NB4 (cell line): ENCODE data around the gene HS6ST1.

Experiments
- POLR2A ChIP-seq: IDR thresholded peaks from 2 replicates; pipeline ENCODE4 v1.6.1; 2011; ENCODE audit warnings: mild to moderate bottlenecking; ENCODE audit not compliant: insufficient read length; ENCODE audit errors: extremely low read depth
- TF ChIP-seq, protein P1 (sequence below): IDR thresholded peaks from one replicate; pipeline ENCODE4 v1.5.1; 2012; ENCODE audit warnings: low read depth, low read length
- TF ChIP-seq, protein P2 (sequence below): IDR thresholded peaks from 2 replicates; pipeline ENCODE4 v1.6.1; 2011; ENCODE audit warnings: low read depth, low read length

DNA sequence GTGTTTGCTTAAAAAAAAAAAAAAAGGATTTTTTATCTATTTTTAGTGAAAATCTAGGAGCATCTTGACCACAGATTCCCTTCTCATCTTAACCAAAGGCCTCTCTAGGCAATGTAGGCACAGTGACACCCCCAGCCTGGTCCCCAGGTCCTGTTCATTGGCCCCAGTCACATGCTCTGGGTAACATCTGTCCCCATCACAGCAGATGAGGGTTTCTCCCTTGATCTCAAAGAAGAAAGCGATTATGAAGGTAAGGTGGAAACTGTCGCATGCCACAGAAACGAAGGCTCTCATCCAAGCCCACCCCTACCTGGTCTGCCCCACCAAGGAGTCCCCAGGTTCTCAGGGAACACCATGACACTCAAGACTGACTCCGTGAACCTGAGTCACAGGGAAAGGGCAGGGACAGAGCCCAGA, 4.7 kb downstream of the HS6ST1 start:
- TF ChIP-seq, protein P1, sequence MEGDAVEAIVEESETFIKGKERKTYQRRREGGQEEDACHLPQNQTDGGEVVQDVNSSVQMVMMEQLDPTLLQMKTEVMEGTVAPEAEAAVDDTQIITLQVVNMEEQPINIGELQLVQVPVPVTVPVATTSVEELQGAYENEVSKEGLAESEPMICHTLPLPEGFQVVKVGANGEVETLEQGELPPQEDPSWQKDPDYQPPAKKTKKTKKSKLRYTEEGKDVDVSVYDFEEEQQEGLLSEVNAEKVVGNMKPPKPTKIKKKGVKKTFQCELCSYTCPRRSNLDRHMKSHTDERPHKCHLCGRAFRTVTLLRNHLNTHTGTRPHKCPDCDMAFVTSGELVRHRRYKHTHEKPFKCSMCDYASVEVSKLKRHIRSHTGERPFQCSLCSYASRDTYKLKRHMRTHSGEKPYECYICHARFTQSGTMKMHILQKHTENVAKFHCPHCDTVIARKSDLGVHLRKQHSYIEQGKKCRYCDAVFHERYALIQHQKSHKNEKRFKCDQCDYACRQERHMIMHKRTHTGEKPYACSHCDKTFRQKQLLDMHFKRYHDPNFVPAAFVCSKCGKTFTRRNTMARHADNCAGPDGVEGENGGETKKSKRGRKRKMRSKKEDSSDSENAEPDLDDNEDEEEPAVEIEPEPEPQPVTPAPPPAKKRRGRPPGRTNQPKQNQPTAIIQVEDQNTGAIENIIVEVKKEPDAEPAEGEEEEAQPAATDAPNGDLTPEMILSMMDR = no peak
- no peak for TF ChIP-seq POLR2A
- TF ChIP-seq, protein P2, sequence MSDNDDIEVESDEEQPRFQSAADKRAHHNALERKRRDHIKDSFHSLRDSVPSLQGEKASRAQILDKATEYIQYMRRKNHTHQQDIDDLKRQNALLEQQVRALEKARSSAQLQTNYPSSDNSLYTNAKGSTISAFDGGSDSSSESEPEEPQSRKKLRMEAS = no peak
